Breast epithelium (tissue), 4 donors: Measurements from ENCODE around the gene PRPF31. TPM values are rescaled to one million over a fixed set of nuclear protein-coding genes. Genes with fewer than 3 reads are reported as not detected.

Experiments used
- DNase-seq, 2 donors: peaks; one replicate each; pipeline ENCODE4 v3.0.0-alpha.2; 2019; ENCODE audit warnings: low spot score in 2 of 2
- H3K27ac ChIP-seq, 2 donors: fragments of 200-600 bp; sonication (generic) in 1 of 2; one replicate each; pipeline ENCODE4 v1.5.1; 2016 to 2019; ENCODE audit warnings: mild to moderate bottlenecking in 1 of 2
- H3K27me3 ChIP-seq, 2 donors: fragments of 200-600 bp; sonication (generic) in 1 of 2; one replicate each; pipeline versions ENCODE4 v1.5.1 to v1.6.0; 2017 to 2019; ENCODE audit warnings: control low read depth in 1 of 2, mild to moderate bottlenecking in 1 of 2
- H3K36me3 ChIP-seq: fragments of 200-600 bp; one replicate; pipeline ENCODE4 v1.5.1; 2019
- H3K4me1 ChIP-seq, 2 donors: fragments of 200-600 bp; sonication (generic); one replicate each; pipeline ENCODE4 v1.5.1; 2016 to 2019; ENCODE audit warnings: control low read depth in 1 of 2
- H3K4me3 ChIP-seq, 3 donors: fragments of 200-600 bp; sonication (generic); 1 replicate in 2 of 3; 2 replicates in 1 of 3; pipeline ENCODE4 v1.5.1; 2016 to 2019; ENCODE audit warnings: mild to moderate bottlenecking in 3 of 3, moderate library complexity in 2 of 3
- H3K9me3 ChIP-seq, 2 donors: fragments of 200-600 bp; sonication (generic) in 1 of 2; one replicate each; pipeline ENCODE4 v1.5.1; 2016 to 2019; ENCODE audit warnings: control low read depth in 1 of 2
- CTCF ChIP-seq, 3 donors: fragments of 450-650 bp; IDR thresholded peaks; one replicate each; pipeline ENCODE4 v1.5.1; 2016 to 2017; ENCODE audit warnings: antibody characterized with exemption in 3 of 3, mild to moderate bottlenecking in 3 of 3, moderate library complexity in 3 of 3
- POLR2A ChIP-seq: fragments of 450-650 bp; IDR thresholded peaks from one replicate; pipeline ENCODE4 v1.6.1; 2016; ENCODE audit warnings: antibody characterized with exemption, mild to moderate bottlenecking, moderate library complexity
- POLR2AphosphoS5 ChIP-seq, 3 donors: sonication (generic); formaldehyde crosslinking; IDR thresholded peaks; one replicate each; pipeline ENCODE4 v1.6.1; 2017; ENCODE audit warnings: antibody characterized with exemption in 3 of 3
- intact Hi-C: fragments of 100-400 bp; cut with DNase I; formaldehyde crosslinking; loops from one replicate; pipeline ENCODE4 v1.15.1; 2023; ENCODE audit warnings: low total_unique reads
- total RNA-seq, 3 donors: library from RNA; depleted of rRNA; stranded (reverse); fragments of >200 nt; gene quantifications; one replicate each; pipeline ENCODE4 v1.1.0, GENCODE V29; 2016

PRPF31 gene
- total RNA-seq, 3 donors from 2014 or later, result 45.5 to 59.6 (median 52.5) TPM

GRCh38 chr19:54173951-54174834 is 58.6 kb downstream of the PRPF31 start:
- no peak overlapping the region for H3K27ac ChIP-seq
- DNase-seq, result no peak
- no peaks in the 10 kb centered on the region for H3K4me1 ChIP-seq
- H3K4me3 ChIP-seq, result no peak overlapping the region
- H3K27me3 ChIP-seq, result no peaks in the 10 kb centered on the region
- no peak for TF ChIP-seq POLR2AphosphoS5 (IDR thresholded peaks at IDR 0.05)
- TF ChIP-seq CTCF (IDR thresholded peaks at IDR 0.05), result no peak
- TF ChIP-seq POLR2A, result no peak
- no peaks in the 10 kb centered on the region for H3K36me3 ChIP-seq
- H3K9me3 ChIP-seq, result no peaks in the 10 kb centered on the region
- intact Hi-C loops, result loop anchor here (10.0 kb wide), 1 partner anchor 61 kb away; no protein-coding TSS in a partner anchor

DNA sequence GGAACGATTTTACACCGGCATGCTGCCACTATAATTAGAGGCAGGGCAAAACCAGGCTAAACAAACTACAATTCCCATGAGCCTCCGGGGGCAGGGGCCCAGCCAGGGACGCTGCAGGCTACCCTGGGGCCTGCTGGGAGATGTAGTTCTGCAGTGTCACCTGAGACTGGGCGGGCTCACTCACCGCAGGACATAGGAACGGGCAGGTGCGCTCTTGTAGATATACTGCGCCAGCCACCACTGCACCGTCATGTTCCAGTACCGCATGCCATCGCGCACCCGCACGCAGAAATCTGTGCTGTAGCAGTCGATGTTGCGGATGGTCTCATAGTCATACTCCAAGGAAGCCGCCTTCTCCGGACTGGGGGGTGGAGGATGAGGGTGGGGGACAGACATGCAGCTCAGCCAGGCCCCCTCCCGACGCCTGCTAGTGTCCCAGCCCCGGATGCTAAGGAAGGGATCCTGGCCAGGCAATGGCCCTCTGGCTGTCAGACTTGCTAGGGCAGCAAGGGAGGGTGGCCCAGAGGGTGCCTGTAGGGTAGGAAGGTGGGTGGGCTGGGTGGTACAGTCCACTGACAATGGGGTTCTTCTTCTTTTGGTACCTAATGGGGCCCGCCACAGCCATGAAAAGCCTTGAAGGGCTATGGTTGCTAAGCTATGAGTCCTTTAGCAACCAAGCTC is 63.2 kb downstream of the PRPF31 start:
- Histone ChIP-seq H3K27me3 (no peaks in the 10 kb centered on the region), H3K27ac (no peak overlapping the region), H3K4me3 (no peak overlapping the region), H3K4me1 (no peaks in the 10 kb centered on the region), H3K36me3 (no peaks in the 10 kb centered on the region), H3K9me3 (no peaks in the 10 kb centered on the region)
- intact Hi-C loops, result loop anchor here (1.0 to 10.0 kb wide), 2 partner anchors 9 to 56 kb away; no protein-coding TSS in a partner anchor
- TF ChIP-seq CTCF (IDR thresholded peaks at IDR 0.05), result no peak
- DNase-seq, result no peak

GRCh38 chr19:54179262-54179852 is 63.8 kb downstream of the PRPF31 start:
- intact Hi-C loops, result loop anchor here (10.0 kb wide), 1 partner anchor 55 kb away; no protein-coding TSS in a partner anchor
- TF ChIP-seq POLR2AphosphoS5 (IDR thresholded peaks at IDR 0.05) (no peak), POLR2A (no peak), CTCF (IDR thresholded peaks at IDR 0.05) (no peak)
- Histone ChIP-seq H3K36me3 (no peaks in the 10 kb centered on the region), H3K9me3 (no peaks in the 10 kb centered on the region), H3K27ac (no peak overlapping the region), H3K4me1 (no peaks in the 10 kb centered on the region), H3K4me3 (no peak overlapping the region), H3K27me3 (no peaks in the 10 kb centered on the region)
- DNase-seq, result no peak

DNA sequence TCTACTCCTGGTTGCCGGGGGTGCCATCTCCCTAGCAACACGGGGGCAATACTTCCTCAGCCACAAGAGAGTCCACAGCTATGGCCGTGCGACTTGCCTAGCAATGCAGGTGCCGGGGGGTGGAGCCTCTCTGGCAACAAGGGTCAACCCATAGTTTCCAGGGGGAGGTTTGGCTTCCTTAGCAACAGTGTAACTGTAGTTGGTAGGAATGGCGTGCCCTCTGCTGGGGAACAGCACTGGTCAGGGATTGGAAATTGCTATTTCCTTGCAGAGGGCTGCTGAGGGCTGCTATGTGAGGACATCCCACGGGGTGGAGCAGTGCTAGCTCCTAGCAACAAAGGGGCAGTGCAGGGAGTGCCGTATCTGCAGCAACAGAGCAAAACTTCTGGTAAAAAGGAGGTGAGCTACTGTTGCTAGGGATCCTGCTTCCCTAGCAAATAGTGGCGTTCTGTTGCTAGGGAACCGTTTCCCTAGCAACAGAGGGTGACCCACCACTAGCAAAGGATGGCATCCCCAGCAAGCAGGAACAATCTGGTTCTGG is 64.4 kb downstream of the PRPF31 start:
- Histone ChIP-seq H3K27ac (no peak overlapping the region), H3K27me3 (no peaks in the 10 kb centered on the region), H3K36me3 (no peaks in the 10 kb centered on the region), H3K4me1 (no peaks in the 10 kb centered on the region), H3K9me3 (no peaks in the 10 kb centered on the region), H3K4me3 (no peak overlapping the region)
- intact Hi-C loops, result loop anchor here (10.0 kb wide), 1 partner anchor 55 kb away; no protein-coding TSS in a partner anchor
- TF ChIP-seq POLR2A, result no peak
- no peak for TF ChIP-seq POLR2AphosphoS5 (IDR thresholded peaks at IDR 0.05)
- no peak for TF ChIP-seq CTCF (IDR thresholded peaks at IDR 0.05)
- DNase-seq, result no peak
